D721Med (cell line): ENCODE results near the gene LMF2.

Experiments
- DNase-seq: peaks from one replicate; pipeline ENCODE4 v3.0.0; 2011; ENCODE audit warnings: low spot score; ENCODE audit not compliant: insufficient read length
- FAIRE-seq: peaks from 2 replicates; lab custom pipeline; 2011; peaks lifted over from hg19 to GRCh38; lab: Jason Lieb, UNC
- TF ChIP-seq, protein P1 (sequence below): IDR thresholded peaks from 2 replicates; pipeline ENCODE4 v1.5.1; 2012; ENCODE audit warnings: mild to moderate bottlenecking, control low read depth; ENCODE audit not compliant: insufficient read depth; ENCODE audit errors: missing control alignments

Gene LMF2

GRCh38 chr22:50469377-50470305, 37.9 kb downstream of the LMF2 start:
- FAIRE-seq: no peak
- no peak for DNase-seq
- TF ChIP-seq, protein P1, sequence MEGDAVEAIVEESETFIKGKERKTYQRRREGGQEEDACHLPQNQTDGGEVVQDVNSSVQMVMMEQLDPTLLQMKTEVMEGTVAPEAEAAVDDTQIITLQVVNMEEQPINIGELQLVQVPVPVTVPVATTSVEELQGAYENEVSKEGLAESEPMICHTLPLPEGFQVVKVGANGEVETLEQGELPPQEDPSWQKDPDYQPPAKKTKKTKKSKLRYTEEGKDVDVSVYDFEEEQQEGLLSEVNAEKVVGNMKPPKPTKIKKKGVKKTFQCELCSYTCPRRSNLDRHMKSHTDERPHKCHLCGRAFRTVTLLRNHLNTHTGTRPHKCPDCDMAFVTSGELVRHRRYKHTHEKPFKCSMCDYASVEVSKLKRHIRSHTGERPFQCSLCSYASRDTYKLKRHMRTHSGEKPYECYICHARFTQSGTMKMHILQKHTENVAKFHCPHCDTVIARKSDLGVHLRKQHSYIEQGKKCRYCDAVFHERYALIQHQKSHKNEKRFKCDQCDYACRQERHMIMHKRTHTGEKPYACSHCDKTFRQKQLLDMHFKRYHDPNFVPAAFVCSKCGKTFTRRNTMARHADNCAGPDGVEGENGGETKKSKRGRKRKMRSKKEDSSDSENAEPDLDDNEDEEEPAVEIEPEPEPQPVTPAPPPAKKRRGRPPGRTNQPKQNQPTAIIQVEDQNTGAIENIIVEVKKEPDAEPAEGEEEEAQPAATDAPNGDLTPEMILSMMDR: no peak

GRCh38 chr22:50468626-50469025, 38.9 kb downstream of the LMF2 start:
- TF ChIP-seq, protein P1: no peak
- FAIRE-seq: no peak
- no peak for DNase-seq

DNA sequence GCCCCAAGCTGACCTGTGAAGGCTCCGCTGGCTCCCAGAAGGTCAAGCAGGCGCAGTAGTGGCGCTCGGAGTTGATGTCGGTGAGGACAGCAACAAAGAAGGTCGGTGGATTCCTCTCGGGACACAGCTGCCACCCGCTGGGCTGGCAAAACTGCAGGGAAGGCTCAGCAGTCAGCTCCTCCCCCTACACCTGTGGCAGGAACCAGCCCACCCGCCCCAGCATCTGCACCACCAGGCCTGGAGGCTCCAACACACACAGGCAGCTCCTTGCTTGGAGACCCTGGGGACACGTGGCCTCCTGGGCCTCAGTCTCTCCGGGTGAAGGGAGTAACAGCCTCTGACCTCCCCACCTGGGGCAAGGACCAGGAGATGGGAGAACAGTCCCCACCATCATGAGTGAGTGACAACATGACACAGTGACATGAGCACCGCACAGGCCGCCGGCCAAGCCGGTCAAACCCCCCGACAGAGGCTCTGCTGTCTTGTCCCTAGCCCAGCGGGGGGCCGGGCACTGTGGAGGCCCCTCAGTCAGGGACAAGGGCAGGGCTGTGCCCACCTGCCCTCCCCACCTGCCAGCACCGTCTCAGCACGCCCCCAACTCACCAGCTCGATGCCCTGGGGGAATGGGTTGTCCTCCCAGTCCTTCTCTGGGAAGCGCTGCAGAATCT, 39.6 kb downstream of the LMF2 start:
- FAIRE-seq (no peak), DNase-seq (no peak)
- TF ChIP-seq, protein P1: no peak

DNA sequence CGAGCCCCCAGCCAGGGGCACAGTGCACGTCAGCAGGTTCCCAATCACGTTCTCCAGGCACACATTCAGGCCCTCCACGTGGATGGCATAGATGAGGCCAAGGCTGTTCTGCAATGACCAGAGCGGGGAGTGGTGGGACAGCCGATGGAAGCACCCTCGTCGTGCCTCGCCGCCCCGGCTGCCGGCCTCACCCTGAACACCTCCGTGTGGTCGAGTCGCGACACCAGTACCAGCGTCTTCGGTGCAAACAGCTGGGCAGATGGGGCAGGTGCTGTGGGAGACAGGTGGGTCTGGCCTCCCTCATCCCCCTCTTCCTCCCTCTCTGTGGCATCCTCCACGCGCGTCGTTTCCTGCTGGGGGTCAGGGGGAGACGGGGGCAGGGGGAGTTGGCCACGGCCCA, 40.2 kb downstream of the LMF2 start:
- DNase-seq (no peak), FAIRE-seq (no peak)
- TF ChIP-seq, protein P1: no peak

GRCh38 chr22:50465066-50465930, 42.2 kb downstream of the LMF2 start:
- no peak for DNase-seq
- FAIRE-seq: no peak
- TF ChIP-seq, protein P1: no peak

GRCh38 chr22:50464451-50464850, 43.1 kb downstream of the LMF2 start:
- TF ChIP-seq, protein P1: no peak
- DNase-seq (no peak), FAIRE-seq (no peak)
